GM21381 (cell line): ENCODE measurements around the gene USP17L27.
"Not testable (repeated sequence)": the region's sequence is repeated elsewhere in the genome, so short reads cannot be mapped to it uniquely, and the experiment has no call there.

Experiments
- ATAC-seq: cut with Tn5 transposase; IDR thresholded peaks from one replicate; pipeline ENCODE4 v1.9.1; 2021; ENCODE audit warnings: mild to moderate bottlenecking, moderate library complexity; ENCODE audit not compliant: unreplicated experiment

USP17L27 gene, protein sequence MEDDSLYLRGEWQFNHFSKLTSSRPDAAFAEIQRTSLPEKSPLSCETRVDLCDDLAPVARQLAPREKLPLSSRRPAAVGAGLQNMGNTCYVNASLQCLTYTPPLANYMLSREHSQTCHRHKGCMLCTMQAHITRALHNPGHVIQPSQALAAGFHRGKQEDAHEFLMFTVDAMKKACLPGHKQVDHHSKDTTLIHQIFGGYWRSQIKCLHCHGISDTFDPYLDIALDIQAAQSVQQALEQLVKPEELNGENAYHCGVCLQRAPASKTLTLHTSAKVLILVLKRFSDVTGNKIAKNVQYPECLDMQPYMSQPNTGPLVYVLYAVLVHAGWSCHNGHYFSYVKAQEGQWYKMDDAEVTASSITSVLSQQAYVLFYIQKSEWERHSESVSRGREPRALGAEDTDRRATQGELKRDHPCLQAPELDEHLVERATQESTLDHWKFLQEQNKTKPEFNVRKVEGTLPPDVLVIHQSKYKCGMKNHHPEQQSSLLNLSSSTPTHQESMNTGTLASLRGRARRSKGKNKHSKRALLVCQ

GRCh38 chr4:9343848-9344247, at the start of gene USP17L27:
Gene USP17L27, plus strand, starts transcription at chr4:9344148. Its CDS starts 0 bp downstream, at chr4:9344148.
- not testable (repeated sequence) for ATAC-seq

DNA sequence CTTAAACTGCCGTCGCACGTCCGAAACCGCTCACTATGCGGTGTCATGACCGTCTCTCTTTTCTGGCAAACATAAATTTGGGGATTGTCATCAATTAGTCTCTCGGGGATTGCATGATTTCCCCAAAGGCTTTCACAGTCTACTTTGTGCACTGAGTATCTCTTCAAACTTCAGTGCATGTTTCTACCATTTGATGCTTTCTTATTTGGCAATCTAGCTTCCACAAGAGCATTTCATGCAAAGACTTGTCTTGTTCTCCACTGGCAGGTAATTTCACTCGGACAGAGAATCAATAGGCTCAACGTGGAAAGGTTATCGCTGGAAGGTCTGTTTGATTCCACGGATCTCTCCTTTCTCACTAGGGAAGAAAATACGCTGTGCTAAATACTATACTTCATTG, 19.8 kb upstream of the USP17L27 start:
- not testable (repeated sequence) for ATAC-seq

GRCh38 chr4:9324865-9325264, 19.1 kb upstream of the USP17L27 start, which contains the start of gene USP17L24:
Gene USP17L24, plus strand, starts transcription at chr4:9325165. Its CDS starts 0 bp downstream, at chr4:9325165.
- ATAC-seq, result not testable (repeated sequence)

DNA sequence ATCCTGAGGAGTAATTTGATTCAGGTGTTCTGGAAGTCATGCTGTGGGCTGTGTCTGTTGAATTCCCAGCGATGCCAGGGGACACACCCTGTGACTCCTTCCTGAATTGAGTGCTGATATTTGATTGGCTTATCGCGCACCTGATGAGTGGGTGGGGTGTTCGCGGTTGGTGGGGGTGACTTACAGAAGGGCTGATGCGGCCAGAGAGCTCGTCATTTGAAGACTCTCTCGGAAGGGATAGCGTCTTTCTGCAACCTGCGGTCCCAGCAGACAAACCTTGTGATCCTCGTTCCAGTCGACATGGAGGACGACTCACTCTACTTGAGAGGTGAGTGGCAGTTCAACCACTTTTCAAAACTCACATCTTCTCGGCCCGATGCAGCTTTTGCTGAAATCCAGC, 14.3 kb upstream of the USP17L27 start, which contains the start of gene USP17L25:
TSS of gene USP17L25 (plus strand) at position 301 of the 400 bp plus-strand sequence. CDS start at position 301, 0 bp downstream.
- not testable (repeated sequence) for ATAC-seq

- ATAC-seq, result not testable (repeated sequence)
Measured at GRCh38 chr4:9334358-9334757, 9.6 kb upstream of the USP17L27 start, which contains the start of gene USP17L26. Gene USP17L26, plus strand, starts transcription at chr4:9334658. Its CDS starts 0 bp downstream, at chr4:9334658.

DNA sequence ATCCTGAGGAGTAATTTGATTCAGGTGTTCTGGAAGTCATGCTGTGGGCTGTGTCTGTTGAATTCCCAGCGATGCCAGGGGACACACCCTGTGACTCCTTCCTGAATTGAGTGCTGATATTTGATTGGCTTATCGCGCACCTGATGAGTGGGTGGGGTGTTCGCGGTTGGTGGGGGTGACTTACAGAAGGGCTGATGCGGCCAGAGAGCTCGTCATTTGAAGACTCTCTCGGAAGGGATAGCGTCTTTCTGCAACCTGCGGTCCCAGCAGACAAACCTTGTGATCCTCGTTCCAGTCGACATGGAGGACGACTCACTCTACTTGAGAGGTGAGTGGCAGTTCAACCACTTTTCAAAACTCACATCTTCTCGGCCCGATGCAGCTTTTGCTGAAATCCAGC, 4.8 kb upstream of the USP17L27 start, which contains the start of gene USP17L5:
TSS of gene USP17L5 (plus strand) at position 301 of the 400 bp plus-strand sequence. CDS start at position 301, 0 bp downstream.
- not testable (repeated sequence) for ATAC-seq

GRCh38 chr4:9348593-9348992, 4.6 kb downstream of the USP17L27 start, which contains the start of gene USP17L28:
Gene USP17L28, plus strand, starts transcription at chr4:9348893. Its CDS starts 0 bp downstream, at chr4:9348893.
- ATAC-seq, result not testable (repeated sequence)

- not testable (repeated sequence) for ATAC-seq
Measured at GRCh38 chr4:9350866-9351265, 6.9 kb downstream of the USP17L27 start.

DNA sequence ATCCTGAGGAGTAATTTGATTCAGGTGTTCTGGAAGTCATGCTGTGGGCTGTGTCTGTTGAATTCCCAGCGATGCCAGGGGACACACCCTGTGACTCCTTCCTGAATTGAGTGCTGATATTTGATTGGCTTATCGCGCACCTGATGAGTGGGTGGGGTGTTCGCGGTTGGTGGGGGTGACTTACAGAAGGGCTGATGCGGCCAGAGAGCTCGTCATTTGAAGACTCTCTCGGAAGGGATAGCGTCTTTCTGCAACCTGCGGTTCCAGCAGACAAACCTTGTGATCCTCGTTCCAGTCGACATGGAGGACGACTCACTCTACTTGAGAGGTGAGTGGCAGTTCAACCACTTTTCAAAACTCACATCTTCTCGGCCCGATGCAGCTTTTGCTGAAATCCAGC, 9.4 kb downstream of the USP17L27 start, which contains the start of gene USP17L29:
TSS of gene USP17L29 (plus strand) at position 301 of the 400 bp plus-strand sequence. CDS start at position 301, 0 bp downstream.
- ATAC-seq, result not testable (repeated sequence)

GRCh38 chr4:9362829-9363228, 18.9 kb downstream of the USP17L27 start, which contains the start of gene USP17L30:
Gene USP17L30, plus strand, starts transcription at chr4:9363129. Its CDS starts 0 bp downstream, at chr4:9363129.
- not testable (repeated sequence) for ATAC-seq

GRCh38 chr4:9379881-9380280, 35.9 kb downstream of the USP17L27 start:
- ATAC-seq, result not testable (repeated sequence)

GRCh38 chr4:9381012-9381534, 37.1 kb downstream of the USP17L27 start:
- ATAC-seq, result not testable (repeated sequence)

DNA sequence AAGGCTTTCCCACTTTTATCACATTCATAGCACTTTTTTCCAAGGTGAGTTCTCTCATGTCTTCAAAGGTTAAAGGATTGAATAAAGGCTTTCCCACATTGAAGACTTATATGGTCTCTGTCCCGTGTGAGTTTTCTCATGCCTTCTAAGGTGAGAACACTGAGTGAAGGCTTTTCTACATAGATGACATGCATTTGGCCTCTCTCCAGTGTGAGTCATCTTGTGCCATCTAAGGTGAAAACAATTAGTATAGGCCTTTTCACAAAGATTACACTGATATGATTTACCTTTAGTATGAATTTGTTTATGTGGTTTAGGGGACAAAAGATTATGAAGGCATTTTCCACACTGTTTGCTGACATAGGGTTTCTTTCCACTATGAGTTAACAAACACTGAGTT, 40.2 kb downstream of the USP17L27 start:
- no peak for ATAC-seq

DNA sequence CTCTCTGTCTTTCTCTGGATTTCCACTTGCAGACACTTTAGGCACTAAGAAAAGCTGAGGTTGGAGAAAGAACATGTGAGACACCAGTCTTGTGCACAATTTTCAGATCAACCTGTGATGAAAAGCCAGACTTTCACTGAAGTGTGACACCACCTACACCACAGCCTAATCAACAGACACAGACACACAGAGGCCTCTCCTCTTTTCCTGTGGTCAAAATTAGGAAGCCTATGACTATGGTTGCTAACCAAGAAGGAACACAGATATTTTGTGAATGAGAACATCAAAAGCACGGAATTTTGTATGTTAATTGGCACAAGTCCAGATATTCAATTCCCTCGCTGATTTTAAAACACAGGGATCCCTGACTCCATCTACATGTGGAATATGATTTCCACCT, 45.1 kb downstream of the USP17L27 start:
- ATAC-seq, result not testable (repeated sequence)
